HepG2 (cell line): ENCODE results near the gene LSM2. TPM values are rescaled to one million over a fixed set of nuclear protein-coding genes. Genes with fewer than 3 reads are reported as not detected.

Experiments
- ATAC-seq: fragments of 200-7000 bp; cut with Tn5 transposase; 3 replicates; pipeline ENCODE4 v1.9.1; 2020; ENCODE audit warnings: mild to moderate bottlenecking, moderate library complexity
- BruUV-seq: library from RNA; stranded (reverse); fragments of 400-500 nt; replicated peaks from 2 replicates; lab custom pipeline; 2021; lab: Mats Ljungman, UMichigan
- CTCF ChIA-PET: fragments of 300-600 bp; formaldehyde crosslinking; extraction: SDS; loops from one replicate; lab custom pipeline; 2021; ENCODE audit warnings: low total read pairs, inconsistent platforms, low intra/inter-chr PET ratio; lab: Yijun Ruan, JAX
- POLR2A ChIA-PET: fragments of 350-600 bp; sonication (Branson Sonifier 250); formaldehyde crosslinking; loops from one replicate; lab custom pipeline; 2020; ENCODE audit warnings: antibody characterized with exemption, inconsistent platforms; lab: Yijun Ruan, JAX
- DNase-seq: peaks from one replicate; pipeline ENCODE4 v3.0.0-alpha.2; 2015; ENCODE audit warnings: low spot score
- FAIRE-seq: peaks from 3 replicates; lab custom pipeline; 2011; peaks lifted over from hg19 to GRCh38; lab: Jason Lieb, UNC
- H2AFZ ChIP-seq: one replicate; pipeline ENCODE4 v1.6.1; 2011; ENCODE audit warnings: low read length, inconsistent platforms
- H3K27ac ChIP-seq: fragments of 300-600 bp; 3 replicates; pipeline ENCODE4 v1.8.0; 2011; ENCODE audit warnings: mixed run types, mild to moderate bottlenecking, mixed read lengths, low read length, inconsistent platforms; ENCODE audit not compliant: insufficient read depth; ENCODE audit errors: extremely low read length
- H3K27me3 ChIP-seq, 2 experiments: fragments of 200-600 bp in 1 of 2; 2 replicates in 1 of 2; 3 replicates in 1 of 2; pipeline versions ENCODE4 v1.6.0 to v1.8.0; 2011; ENCODE audit warnings: low read length in 2 of 2, mild to moderate bottlenecking in 2 of 2, moderate library complexity in 2 of 2, inconsistent platforms in 1 of 2; ENCODE audit not compliant: insufficient read depth in 2 of 2, control insufficient read depth in 1 of 2
- H3K36me3 ChIP-seq, 2 experiments: fragments of 200-600 bp in 1 of 2; replicated peaks in 1 of 2; 2 replicates in 1 of 2; 3 replicates in 1 of 2; pipeline versions ENCODE4 v1.5.1 to v1.8.0; 2011; ENCODE audit warnings: low read length in 2 of 2, inconsistent platforms in 1 of 2; ENCODE audit not compliant: insufficient read depth in 2 of 2, control insufficient read depth in 1 of 2
- H3K4me1 ChIP-seq: 2 replicates; pipeline ENCODE4 v1.5.1; 2012; ENCODE audit warnings: low read length, inconsistent platforms; ENCODE audit not compliant: insufficient read depth
- H3K4me2 ChIP-seq: 2 replicates; pipeline ENCODE4 v1.6.0; 2011; ENCODE audit warnings: low read depth, low read length, inconsistent platforms
- H3K4me3 ChIP-seq, 3 experiments: fragments of 200-600 bp in 1 of 3; sonication (generic), shearing (Covaris generic) in 1 of 3; replicated peaks in 1 of 3; 2 replicates each; pipeline ENCODE4 v1.5.1; 2011 to 2016; ENCODE audit warnings: low read length in 3 of 3, inconsistent platforms in 2 of 3, low read depth in 2 of 3, mild to moderate bottlenecking in 2 of 3, control low read depth in 1 of 3, mixed read lengths in 1 of 3; ENCODE audit not compliant: insufficient read depth in 1 of 3
- H3K79me2 ChIP-seq: one replicate; pipeline ENCODE4 v1.6.1; 2011; ENCODE audit warnings: low read length, inconsistent platforms; ENCODE audit not compliant: insufficient read depth
- H3K9ac ChIP-seq: 2 replicates; pipeline ENCODE4 v1.6.0; 2011; ENCODE audit warnings: mild to moderate bottlenecking, low read depth, low read length, inconsistent platforms; ENCODE audit not compliant: insufficient read depth
- H3K9me3 ChIP-seq: 2 replicates; pipeline ENCODE4 v1.5.1; 2012; ENCODE audit warnings: mild to moderate bottlenecking, low read length
- H4K20me1 ChIP-seq: 2 replicates; pipeline ENCODE4 v1.6.0; 2011; ENCODE audit warnings: inconsistent platforms, mild to moderate bottlenecking, low read length, moderate library complexity; ENCODE audit not compliant: insufficient read depth
- GMEB2 ChIP-seq: IDR thresholded peaks from 2 replicates; pipeline ENCODE4 v1.6.1; 2016; ENCODE audit warnings: missing biosample characterization, missing genetic modification reagents, low read depth
- HMG20B ChIP-seq: conservative IDR thresholded peaks from 2 replicates; pipeline ENCODE4 v1.6.1; 2016; ENCODE audit warnings: missing genetic modification reagents, missing compliant biosample characterization
- MBNL3 ChIP-seq: fragments of 250-450 bp; sonication (Bioruptor Pico); conservative IDR thresholded peaks from 2 replicates; pipeline ENCODE4 v1.8.0; 2022; ENCODE audit warnings: mild to moderate bottlenecking, inconsistent platforms
- NCOA5 ChIP-seq: sonication (generic); formaldehyde crosslinking; IDR thresholded peaks from 2 replicates; pipeline ENCODE4 v1.4.0; 2020; ENCODE audit warnings: missing genetic modification reagents
- TBX2 ChIP-seq: sonication (generic); formaldehyde crosslinking; IDR thresholded peaks from 2 replicates; pipeline ENCODE4 v1.5.0; 2020; ENCODE audit warnings: missing genetic modification reagents, mild to moderate bottlenecking, borderline replicate concordance
- ZNF121 ChIP-seq: sonication (generic); formaldehyde crosslinking; IDR thresholded peaks from 2 replicates; pipeline ENCODE4 v1.5.0; 2020; ENCODE audit warnings: mild to moderate bottlenecking, missing genetic modification reagents
- ZNF274 ChIP-seq: sonication (generic); formaldehyde crosslinking; IDR thresholded peaks from 2 replicates; pipeline ENCODE4 v1.5.1; 2020; ENCODE audit warnings: mild to moderate bottlenecking, missing genetic modification reagents
- ZNF317 ChIP-seq: sonication (generic); formaldehyde crosslinking; IDR thresholded peaks from 2 replicates; pipeline ENCODE4 v1.5.0; 2020; ENCODE audit warnings: mild to moderate bottlenecking, missing genetic modification reagents
- ZNF335 ChIP-seq: sonication (generic); formaldehyde crosslinking; IDR thresholded peaks from 2 replicates; pipeline ENCODE4 v1.4.0; 2020; ENCODE audit warnings: missing genetic modification reagents
- ZNF451 ChIP-seq: sonication (generic); formaldehyde crosslinking; IDR thresholded peaks from 2 replicates; pipeline ENCODE4 v1.5.0; 2020; ENCODE audit warnings: mild to moderate bottlenecking, missing genetic modification reagents
- WGBS: methylation state at CpG from one replicate; pipeline ENCODE4 v1.1.6; 2017; ENCODE audit warnings: low lambda C conversion rate; 5-methylcytosine and 5-hydroxymethylcytosine counted together
- in situ Hi-C: cut with HindIII; loops from 2 replicates; pipeline ENCODE4 v1.10.0; 2017; ENCODE audit warnings: low pct_unique_long_range_greater_than_20kb; ENCODE audit not compliant: extremely low pct_ligation_motif_present
- intact Hi-C: fragments of 100-400 bp; cut with micrococcal nuclease; formaldehyde crosslinking; loops from one replicate; pipeline ENCODE4 v1.10.0; 2022; ENCODE audit not compliant: unreplicated experiment
- polyA plus RNA-seq, 8 experiments: library from polyadenylated mRNA; depleted of rRNA in 3 of 8; stranded (reverse) in 7 of 8; unstranded in 1 of 8; fragments of >200 nt; fragmentation: Illumina TruSeq in 4 of 8; extraction: Trizol in 4 of 8; gene quantifications; 2 replicates each; pipeline versions ENCODE4 v1.2.1 to v1.2.3, GENCODE V29; 2011 to 2016; ENCODE audit warnings: low read depth in 4 of 8, missing spikeins in 1 of 8, mixed read lengths in 1 of 8; ENCODE audit not compliant: insufficient read depth in 1 of 8
- total RNA-seq, 5 experiments: library from RNA; depleted of rRNA; stranded (reverse); fragments of >200 nt; fragmentation: Illumina TruSeq; extraction: Trizol; gene quantifications; 2 replicates each; pipeline ENCODE4 v1.2.3, GENCODE V29; 2016; ENCODE audit warnings: low read depth in 1 of 5

The LSM2 gene
- total and polyA plus RNA-seq, 2 of the 13 experiments (the other 11 are each of a cell fraction or from before 2014, with no cell fraction given), result 69.4 to 90.5 TPM

GRCh38 chr6:31850765-31851484 lies 44.2 kb upstream of the LSM2 start:
- no peaks in the 10 kb centered on the region for H3K9me3 ChIP-seq
- no peaks in the 10 kb centered on the region for H4K20me1 ChIP-seq
- ChIA-PET CTCF (no interaction called here), POLR2A (interaction anchor here (0.8 to 5.9 kb wide), 3 partner anchors 14 to 20 kb away, joined by 3 to 93 read pairs (median 52); partner anchors contain the start of gene NEU1)
- TF ChIP-seq ZNF121 (CRISPR knock-in tag), result peak; percentile 52
- TF ChIP-seq ZNF335 (CRISPR knock-in tag), result 0 out of 2 replicates have a peak, but pooled peaks have one; percentile 33
- TF ChIP-seq TBX2 (CRISPR knock-in tag), result peak; percentile 38; the same call in 1 of the 2 replicates
- TF ChIP-seq ZNF274 (CRISPR knock-in tag), result no peak
- H3K36me3 ChIP-seq, result no peaks in the 10 kb centered on the region
- H2AFZ ChIP-seq, result peak overlapping the region; percentile 43
- H3K4me3 ChIP-seq, result no peak overlapping the region
- no peak for FAIRE-seq
- peak overlapping the region; percentile 48 for H3K4me2 ChIP-seq
- intact Hi-C loops, result no loop called here
- peaks cover 35% of the 10 kb centered on the region for H3K4me1 ChIP-seq
- H3K79me2 ChIP-seq, result no peaks in the 10 kb centered on the region
- no TSS peak for BruUV-seq
- DNase-seq, result no peak
- WGBS, result 92% methylated on average over 2 of the region's 2 CpGs
- peak overlapping the region; percentile 43 for H3K27ac ChIP-seq
- in situ Hi-C loops, result no loop called here
- peak overlapping the region; percentile 8 for H3K9ac ChIP-seq
- ATAC-seq, result peak; percentile 45
- H3K27me3 ChIP-seq, result no peaks in the 10 kb centered on the region

- 64% methylated on average over 2 of the region's 2 CpGs for WGBS
- H4K20me1 ChIP-seq, result no peaks in the 10 kb centered on the region
- in situ Hi-C loops, result no loop called here
- CTCF ChIA-PET, result no interaction called here
- no peaks in the 10 kb centered on the region for H3K9me3 ChIP-seq
- POLR2A ChIA-PET, result interaction anchor here (0.7 to 5.9 kb wide), 5 partner anchors 9 to 105 kb away, joined by 3 to 93 read pairs (median 8); partner anchors contain the start of gene NEU1
- H2AFZ ChIP-seq, result no peak overlapping the region
- H3K4me2 ChIP-seq, result no peak overlapping the region
- BruUV-seq, result no TSS peak
- TF ChIP-seq MBNL3 (CRISPR knock-in tag) (no peak), ZNF121 (CRISPR knock-in tag) (peak; percentile 83; the same call in 1 of the 2 replicates), ZNF317 (no peak), GMEB2 (CRISPR knock-in tag) (no peak), HMG20B (CRISPR knock-in tag) (no peak), ZNF451 (CRISPR knock-in tag) (no peak), NCOA5 (no peak)
- no peaks in the 10 kb centered on the region for H3K79me2 ChIP-seq
- no peak overlapping the region for H3K4me3 ChIP-seq
- H3K27me3 ChIP-seq, result no peaks in the 10 kb centered on the region
- DNase-seq, result no peak
- no peak overlapping the region for H3K9ac ChIP-seq
- H3K27ac ChIP-seq, result no peak overlapping the region
- ATAC-seq, result no peak
- no peaks in the 10 kb centered on the region for H3K36me3 ChIP-seq
- intact Hi-C loops, result no loop called here
- H3K4me1 ChIP-seq, result peaks cover 34% of the 10 kb centered on the region
- no peak for FAIRE-seq
Measured at GRCh38 chr6:31847276-31847978, 40.7 kb upstream of the LSM2 start.
